H9 (cell line): Measurements from ENCODE around the gene NR2F1-AS1. TPM values are rescaled to one million over a fixed set of nuclear protein-coding genes. Genes with fewer than 3 reads are reported as not detected.

ENCODE experiments used
- DNase-seq: peaks from one replicate; pipeline ENCODE4 v3.0.0-alpha.2; 2017
- H2AFZ ChIP-seq: one replicate; pipeline ENCODE4 v1.6.1; 2013; ENCODE audit warnings: mild to moderate bottlenecking, low read length, control low read depth, moderate library complexity
- H2AK5ac ChIP-seq: 2 replicates; pipeline ENCODE4 v1.6.1; 2013; ENCODE audit warnings: low read length, control low read depth, mixed read lengths; ENCODE audit not compliant: insufficient read length
- H2BK120ac ChIP-seq: one replicate; pipeline ENCODE4 v1.6.1; 2013; ENCODE audit warnings: low read depth, mild to moderate bottlenecking, low read length, control low read depth, inconsistent platforms; ENCODE audit not compliant: poor library complexity, severe bottlenecking
- H2BK12ac ChIP-seq: 2 replicates; pipeline ENCODE4 v1.6.1; 2013; ENCODE audit warnings: low read length, control low read depth, mixed read lengths, low read depth; ENCODE audit not compliant: insufficient read length
- H2BK15ac ChIP-seq: 2 replicates; pipeline ENCODE4 v1.6.1; 2013; ENCODE audit warnings: low read depth, low read length, control low read depth
- H2BK20ac ChIP-seq: one replicate; pipeline ENCODE4 v1.6.1; 2013; ENCODE audit warnings: low read depth, mild to moderate bottlenecking, low read length, control low read depth, inconsistent platforms; ENCODE audit not compliant: poor library complexity, severe bottlenecking
- H2BK5ac ChIP-seq: 2 replicates; pipeline ENCODE4 v1.6.1; 2013; ENCODE audit warnings: low read length, control low read depth, mixed read lengths; ENCODE audit not compliant: insufficient read length
- H3K14ac ChIP-seq: 2 replicates; pipeline ENCODE4 v1.6.1; 2013; ENCODE audit warnings: low read length, control low read depth; ENCODE audit not compliant: insufficient read depth
- H3K18ac ChIP-seq: 2 replicates; pipeline ENCODE4 v1.6.1; 2013; ENCODE audit warnings: low read depth, mild to moderate bottlenecking, mixed read lengths, low read length, control low read depth; ENCODE audit not compliant: insufficient read length
- H3K23ac ChIP-seq: 2 replicates; pipeline ENCODE4 v1.6.1; 2013; ENCODE audit warnings: low read length, control low read depth, mixed read lengths, low read depth; ENCODE audit not compliant: insufficient read length
- H3K23me2 ChIP-seq: 2 replicates; pipeline ENCODE4 v1.6.1; 2013; ENCODE audit warnings: low read depth, mild to moderate bottlenecking, mixed read lengths, low read length, control low read depth; ENCODE audit not compliant: insufficient read length, poor library complexity, severe bottlenecking
- H3K27ac ChIP-seq: 2 replicates; pipeline ENCODE4 v1.5.1; 2013; ENCODE audit warnings: low read length, control low read depth, mixed read lengths, low read depth; ENCODE audit not compliant: insufficient read length
- H3K27me3 ChIP-seq: 2 replicates; pipeline ENCODE4 v1.6.1; 2013; ENCODE audit warnings: low read length, control low read depth, inconsistent platforms; ENCODE audit not compliant: insufficient read depth
- H3K4ac ChIP-seq: 2 replicates; pipeline ENCODE4 v1.6.1; 2013; ENCODE audit warnings: low read depth, mild to moderate bottlenecking, control low read depth, inconsistent platforms, low read length, moderate library complexity
- H3K4me1 ChIP-seq: 2 replicates; pipeline ENCODE4 v1.6.1; 2013; ENCODE audit warnings: low read length, control low read depth, inconsistent platforms; ENCODE audit not compliant: insufficient read depth
- H3K4me2 ChIP-seq: 2 replicates; pipeline ENCODE4 v1.6.1; 2013; ENCODE audit warnings: low read length, control low read depth, mixed read lengths; ENCODE audit not compliant: insufficient read length, insufficient read depth
- H3K56ac ChIP-seq: 2 replicates; pipeline ENCODE4 v1.6.1; 2013; ENCODE audit warnings: low read depth, mild to moderate bottlenecking, mixed read lengths, low read length, control low read depth; ENCODE audit not compliant: insufficient read length
- H3K79me1 ChIP-seq: 2 replicates; pipeline ENCODE4 v1.6.1; 2013; ENCODE audit warnings: low read depth, mild to moderate bottlenecking, moderate library complexity, low read length, control low read depth, inconsistent platforms; ENCODE audit not compliant: insufficient read depth, poor library complexity, severe bottlenecking
- H3K79me2 ChIP-seq: 2 replicates; pipeline ENCODE4 v1.6.1; 2013; ENCODE audit warnings: low read length, control low read depth, inconsistent platforms; ENCODE audit not compliant: insufficient read depth
- H3K9ac ChIP-seq: 2 replicates; pipeline ENCODE4 v1.6.1; 2013; ENCODE audit warnings: low read length, control low read depth, mixed read lengths; ENCODE audit not compliant: insufficient read length; ENCODE audit errors: extremely low read depth
- H3K9me3 ChIP-seq: one replicate; pipeline ENCODE4 v1.6.1; 2013; ENCODE audit warnings: low read depth, low read length, inconsistent platforms; ENCODE audit not compliant: control insufficient read depth
- H3T11ph ChIP-seq: one replicate; pipeline ENCODE4 v1.6.1; 2013; ENCODE audit warnings: mild to moderate bottlenecking, low read length, control low read depth, inconsistent platforms
- H4K20me1 ChIP-seq: one replicate; pipeline ENCODE4 v1.6.1; 2013; ENCODE audit not compliant: control insufficient read depth, insufficient read length, insufficient read depth
- H4K5ac ChIP-seq: 2 replicates; pipeline ENCODE4 v1.6.1; 2013; ENCODE audit warnings: low read depth, mild to moderate bottlenecking, mixed read lengths, low read length, control low read depth; ENCODE audit not compliant: insufficient read length
- H4K8ac ChIP-seq: replicated peaks from 2 replicates; pipeline ENCODE4 v1.6.1; 2013; ENCODE audit warnings: low read length, control low read depth, mixed read lengths, low read depth; ENCODE audit not compliant: insufficient read length
- H4K91ac ChIP-seq: 2 replicates; pipeline ENCODE4 v1.6.1; 2013; ENCODE audit warnings: low read depth, mild to moderate bottlenecking, moderate library complexity, mixed read lengths, low read length, control low read depth; ENCODE audit not compliant: insufficient read length
- H3K27ac Mint-ChIP-seq, 3 experiments: 2 replicates in 2 of 3; 3 replicates in 1 of 3; pipeline ENCODE4 v1.8.0; 2020 to 2021; ENCODE audit warnings: mixed read lengths in 3 of 3, mild to moderate bottlenecking in 1 of 3, moderate library complexity in 1 of 3
- H3K27me3 Mint-ChIP-seq: 2 replicates; pipeline ENCODE4 v1.8.0; 2021; ENCODE audit warnings: low read depth, mild to moderate bottlenecking, moderate library complexity, mixed read lengths
- H3K36me3 Mint-ChIP-seq, 3 experiments: 2 replicates in 2 of 3; 3 replicates in 1 of 3; pipeline ENCODE4 v1.8.0; 2020 to 2021; ENCODE audit warnings: low read depth in 3 of 3, mixed read lengths in 3 of 3; ENCODE audit not compliant: insufficient read depth in 1 of 3
- H3K4me1 Mint-ChIP-seq, 2 experiments: 2 replicates each; pipeline ENCODE4 v1.8.0; 2020; ENCODE audit warnings: mixed read lengths in 2 of 2
- H3K4me3 Mint-ChIP-seq, 2 experiments: 2 replicates in 1 of 2; 3 replicates in 1 of 2; pipeline ENCODE4 v1.8.0; 2020 to 2021; ENCODE audit warnings: mild to moderate bottlenecking in 2 of 2, mixed read lengths in 2 of 2, moderate library complexity in 1 of 2
- H3K9me3 Mint-ChIP-seq, 2 experiments: 2 replicates in 1 of 2; 3 replicates in 1 of 2; pipeline ENCODE4 v1.8.0; 2020; ENCODE audit warnings: mild to moderate bottlenecking in 2 of 2, mixed read lengths in 2 of 2, moderate library complexity in 1 of 2
- CTCF ChIP-seq: fragments of 200-600 bp; sonication (generic); conservative IDR thresholded peaks from 3 replicates; pipeline ENCODE4 v1.8.0; 2021; ENCODE audit warnings: antibody characterized with exemption, mild to moderate bottlenecking
- WGBS: extraction: QIAGEN DNeasy Blood & Tissue Kit; methylation state at CpG from one replicate; pipeline ENCODE4 v1.1.7; 2013; ENCODE audit warnings: missing lambda C conversion rate, low lambda C conversion rate, mixed read lengths; ENCODE audit not compliant: insufficient read length; ENCODE audit errors: extremely low coverage; 5-methylcytosine and 5-hydroxymethylcytosine counted together
- total RNA-seq: library from RNA; stranded (reverse); gene quantifications from 2 replicates; pipeline ENCODE4 v1.2.1, GENCODE V29; 2021

The NR2F1-AS1 gene
- total RNA-seq, 1 experiment from 2014 or later = 1.9 TPM

GRCh38 chr5:93402451-93402850 lies 178.6 kb downstream of the NR2F1-AS1 start:
- Histone ChIP-seq H3K4me1 (peaks cover under 1% of the 10 kb centered on the region; the same call in 1 of the 2 replicates), H4K5ac (no peak overlapping the region), H4K20me1 (no peaks in the 10 kb centered on the region), H4K8ac (no peak overlapping the region), H3K4me2 (no peak overlapping the region), H3K79me2 (no peaks in the 10 kb centered on the region), H3K27me3 (no peaks in the 10 kb centered on the region), H3K56ac (no peak overlapping the region), H3K18ac (no peak overlapping the region), H2BK5ac (no peak overlapping the region), H3K9me3 (no peaks in the 10 kb centered on the region), H3K14ac (no peak overlapping the region), H3K23ac (no peak overlapping the region), H2AFZ (no peak overlapping the region), H2BK12ac (no peak overlapping the region), H4K91ac (no peak overlapping the region), H2BK15ac (no peak overlapping the region), H3K9ac (no peak overlapping the region), H3K23me2 (no peaks in the 10 kb centered on the region), H2AK5ac (no peak overlapping the region), H3K79me1 (no peaks in the 10 kb centered on the region), H3K4ac (no peak overlapping the region), H2BK120ac (no peak overlapping the region), H2BK20ac (no peak overlapping the region), H3K27ac (no peak overlapping the region), H3T11ph (no peak overlapping the region)
- DNase-seq = no peak
- Mint-ChIP-seq H3K4me1 (peaks cover 4 to 7% of the 10 kb centered on the region in 2 experiments), H3K36me3 (peaks cover 0 to 8% (median 2%) of the 10 kb centered on the region in 3 experiments; a peak in 4 of 7 replicates), H3K27ac (no peak overlapping the region), H3K27me3 (no peaks in the 10 kb centered on the region), H3K4me3 (no peak overlapping the region), H3K9me3 (peaks cover 0 to 7% of the 10 kb centered on the region in 2 experiments; a peak in 3 of 5 replicates)
- no peak for TF ChIP-seq CTCF
- no CpG with 5 or more reads among the region's 4 CpGs for WGBS
